22Rv1 (cell line): ENCODE data around the gene TSBP1.

ENCODE experiments used
- ZFX ChIP-seq: fragments of 450-650 bp; IDR thresholded peaks from 2 replicates; pipeline ENCODE4 v1.6.1; 2017; ENCODE audit warnings: antibody characterized with exemption, borderline replicate concordance
- TF ChIP-seq, protein P1 (sequence below): fragments of 450-650 bp; IDR thresholded peaks from 2 replicates; pipeline ENCODE4 v1.5.1; 2017; ENCODE audit warnings: mild to moderate bottlenecking

DNA sequence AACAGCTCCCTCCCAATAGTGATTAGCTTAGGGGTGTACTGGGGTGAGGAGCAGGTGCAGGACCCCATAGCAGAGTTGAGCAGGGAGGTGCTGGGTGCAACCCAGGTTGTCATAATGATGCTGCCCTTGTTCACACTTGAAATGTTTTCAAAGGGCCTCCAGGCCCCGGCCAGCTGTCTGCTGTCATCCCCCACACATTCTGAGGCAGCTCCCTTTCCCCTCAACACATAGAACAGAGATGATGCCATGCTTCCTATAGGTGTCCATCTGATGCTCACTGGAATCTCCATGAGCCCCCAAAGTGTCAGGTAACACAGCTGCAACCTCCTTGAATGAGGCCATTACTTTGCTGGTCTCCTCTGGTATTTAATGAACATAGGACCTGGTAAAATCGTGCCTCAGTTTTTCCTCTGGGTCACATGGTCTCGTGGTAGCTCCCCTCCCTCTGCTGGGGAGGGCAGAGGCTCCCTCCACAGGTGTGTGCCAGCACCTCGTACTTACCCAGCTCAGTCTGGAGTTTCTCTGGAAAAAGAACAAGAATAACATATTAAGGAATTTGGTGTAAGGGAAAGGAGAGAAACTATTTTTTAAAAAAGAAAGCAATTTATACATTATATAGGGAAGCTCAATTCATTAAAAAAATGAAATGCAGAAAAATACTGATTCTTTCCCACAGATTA is 29.7 kb upstream of the TSBP1 start:
- TF ChIP-seq, protein P1, sequence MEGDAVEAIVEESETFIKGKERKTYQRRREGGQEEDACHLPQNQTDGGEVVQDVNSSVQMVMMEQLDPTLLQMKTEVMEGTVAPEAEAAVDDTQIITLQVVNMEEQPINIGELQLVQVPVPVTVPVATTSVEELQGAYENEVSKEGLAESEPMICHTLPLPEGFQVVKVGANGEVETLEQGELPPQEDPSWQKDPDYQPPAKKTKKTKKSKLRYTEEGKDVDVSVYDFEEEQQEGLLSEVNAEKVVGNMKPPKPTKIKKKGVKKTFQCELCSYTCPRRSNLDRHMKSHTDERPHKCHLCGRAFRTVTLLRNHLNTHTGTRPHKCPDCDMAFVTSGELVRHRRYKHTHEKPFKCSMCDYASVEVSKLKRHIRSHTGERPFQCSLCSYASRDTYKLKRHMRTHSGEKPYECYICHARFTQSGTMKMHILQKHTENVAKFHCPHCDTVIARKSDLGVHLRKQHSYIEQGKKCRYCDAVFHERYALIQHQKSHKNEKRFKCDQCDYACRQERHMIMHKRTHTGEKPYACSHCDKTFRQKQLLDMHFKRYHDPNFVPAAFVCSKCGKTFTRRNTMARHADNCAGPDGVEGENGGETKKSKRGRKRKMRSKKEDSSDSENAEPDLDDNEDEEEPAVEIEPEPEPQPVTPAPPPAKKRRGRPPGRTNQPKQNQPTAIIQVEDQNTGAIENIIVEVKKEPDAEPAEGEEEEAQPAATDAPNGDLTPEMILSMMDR = no peak
- no peak for TF ChIP-seq ZFX
